GM12864 (cell line): ENCODE data around the gene DVL2.

Source experiments
- DNase-seq: peaks from one replicate; pipeline ENCODE4 v3.0.0-alpha.2; 2011; ENCODE audit warnings: low read depth
- H3K4me3 ChIP-seq: 2 replicates; pipeline ENCODE4 v1.5.1; 2011; ENCODE audit warnings: mild to moderate bottlenecking, low read depth, low read length, control low read depth
- CTCF ChIP-seq: IDR thresholded peaks from 2 replicates; pipeline ENCODE4 v1.5.1; 2011; ENCODE audit warnings: low read depth, mild to moderate bottlenecking, moderate library complexity, low read length, control low read depth, inconsistent platforms; ENCODE audit errors: missing control alignments

DVL2 gene

GRCh38 chr17:7204828-7205461, 29.4 kb downstream of the DVL2 start:
- peak; percentile 62 for DNase-seq
- no peak for TF ChIP-seq CTCF
- H3K4me3 ChIP-seq, result peak overlapping the region; percentile 47

GRCh38 chr17:7204336-7204735, 30.0 kb downstream of the DVL2 start:
- no peak for DNase-seq
- no peak for TF ChIP-seq CTCF
- H3K4me3 ChIP-seq, result peak overlapping the region; percentile 47; the same call in 1 of the 2 replicates

GRCh38 chr17:7203391-7203790, 30.9 kb downstream of the DVL2 start:
- no peak for TF ChIP-seq CTCF
- H3K4me3 ChIP-seq, result no peak overlapping the region
- no peak for DNase-seq

- no peak for TF ChIP-seq CTCF
Observed at GRCh38 chr17:7196651-7197401, 37.5 kb downstream of the DVL2 start.

GRCh38 chr17:7195971-7196370, 38.3 kb downstream of the DVL2 start:
- no peak for TF ChIP-seq CTCF
- H3K4me3 ChIP-seq, result no peak overlapping the region
- no peak for DNase-seq

More at GRCh38 chr17:7196651-7197401, 37.5 kb downstream of the DVL2 start:
- DNase-seq, result no peak
- H3K4me3 ChIP-seq, result no peak overlapping the region

- H3K4me3 ChIP-seq, result no peak overlapping the region
- DNase-seq, result no peak
- TF ChIP-seq CTCF, result no peak
Observed at GRCh38 chr17:7192271-7192937, 41.9 kb downstream of the DVL2 start.
